A549 treated with DMSO at 1 μM for 4 hours (cell line): ENCODE results near the gene TLR6. TPM values are rescaled to one million over a fixed set of nuclear protein-coding genes. Genes with fewer than 3 reads are reported as not detected.

Source experiments
- total RNA-seq: library from RNA; stranded (reverse); fragments of 200-300 nt; extraction: Qiagen RNA extraction; gene quantifications from 5 replicates; pipeline ENCODE4 v1.2.3, GENCODE V29; 2022; ENCODE audit warnings: low read depth

The TLR6 gene, protein sequence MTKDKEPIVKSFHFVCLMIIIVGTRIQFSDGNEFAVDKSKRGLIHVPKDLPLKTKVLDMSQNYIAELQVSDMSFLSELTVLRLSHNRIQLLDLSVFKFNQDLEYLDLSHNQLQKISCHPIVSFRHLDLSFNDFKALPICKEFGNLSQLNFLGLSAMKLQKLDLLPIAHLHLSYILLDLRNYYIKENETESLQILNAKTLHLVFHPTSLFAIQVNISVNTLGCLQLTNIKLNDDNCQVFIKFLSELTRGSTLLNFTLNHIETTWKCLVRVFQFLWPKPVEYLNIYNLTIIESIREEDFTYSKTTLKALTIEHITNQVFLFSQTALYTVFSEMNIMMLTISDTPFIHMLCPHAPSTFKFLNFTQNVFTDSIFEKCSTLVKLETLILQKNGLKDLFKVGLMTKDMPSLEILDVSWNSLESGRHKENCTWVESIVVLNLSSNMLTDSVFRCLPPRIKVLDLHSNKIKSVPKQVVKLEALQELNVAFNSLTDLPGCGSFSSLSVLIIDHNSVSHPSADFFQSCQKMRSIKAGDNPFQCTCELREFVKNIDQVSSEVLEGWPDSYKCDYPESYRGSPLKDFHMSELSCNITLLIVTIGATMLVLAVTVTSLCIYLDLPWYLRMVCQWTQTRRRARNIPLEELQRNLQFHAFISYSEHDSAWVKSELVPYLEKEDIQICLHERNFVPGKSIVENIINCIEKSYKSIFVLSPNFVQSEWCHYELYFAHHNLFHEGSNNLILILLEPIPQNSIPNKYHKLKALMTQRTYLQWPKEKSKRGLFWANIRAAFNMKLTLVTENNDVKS
- total RNA-seq = 4.7 to 7.1 TPM (median 5.5 TPM) in 5 replicates

DNA sequence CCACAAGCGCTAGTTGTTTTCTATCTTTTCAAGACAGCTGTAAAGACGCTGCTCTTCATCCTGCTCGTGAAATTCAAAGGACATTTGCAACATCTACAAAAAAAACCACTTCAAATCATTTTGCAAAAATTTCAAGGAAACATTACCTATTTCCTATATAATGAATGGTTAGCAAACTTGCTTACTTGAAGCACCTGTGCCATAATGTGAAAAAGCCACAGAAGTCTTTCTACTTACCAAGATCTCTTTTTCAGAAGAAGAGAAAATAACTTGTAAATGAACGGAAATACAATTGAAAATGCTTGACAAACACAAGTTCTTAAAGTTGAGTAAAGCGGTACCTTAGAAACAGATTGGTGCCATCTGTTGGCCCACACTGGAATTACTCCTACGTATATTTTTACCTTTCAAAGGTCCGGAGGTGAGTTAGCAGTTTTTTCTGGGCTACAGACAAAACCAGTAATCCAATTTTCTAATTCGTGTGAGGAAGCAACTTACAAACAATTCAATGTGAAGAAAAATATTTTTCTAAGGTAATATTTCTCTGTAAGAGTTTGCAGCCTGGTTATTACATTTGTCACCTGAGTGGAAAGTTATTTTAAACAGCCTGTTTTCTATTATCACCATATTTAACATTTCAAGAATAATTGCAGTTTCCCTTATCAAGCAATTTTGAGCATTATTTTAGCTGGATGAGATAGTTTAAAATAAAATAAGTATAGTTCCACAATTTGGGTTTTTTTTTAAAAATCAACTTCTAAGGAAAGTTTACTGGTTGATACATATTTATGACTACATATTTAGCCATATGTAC is at the start of gene TLR6:
Gene TLR6 (minus strand): TSS at position 294 of the 814 bp plus-strand sequence. CDS start 27,344 bp downstream, outside the sequence.

DNA sequence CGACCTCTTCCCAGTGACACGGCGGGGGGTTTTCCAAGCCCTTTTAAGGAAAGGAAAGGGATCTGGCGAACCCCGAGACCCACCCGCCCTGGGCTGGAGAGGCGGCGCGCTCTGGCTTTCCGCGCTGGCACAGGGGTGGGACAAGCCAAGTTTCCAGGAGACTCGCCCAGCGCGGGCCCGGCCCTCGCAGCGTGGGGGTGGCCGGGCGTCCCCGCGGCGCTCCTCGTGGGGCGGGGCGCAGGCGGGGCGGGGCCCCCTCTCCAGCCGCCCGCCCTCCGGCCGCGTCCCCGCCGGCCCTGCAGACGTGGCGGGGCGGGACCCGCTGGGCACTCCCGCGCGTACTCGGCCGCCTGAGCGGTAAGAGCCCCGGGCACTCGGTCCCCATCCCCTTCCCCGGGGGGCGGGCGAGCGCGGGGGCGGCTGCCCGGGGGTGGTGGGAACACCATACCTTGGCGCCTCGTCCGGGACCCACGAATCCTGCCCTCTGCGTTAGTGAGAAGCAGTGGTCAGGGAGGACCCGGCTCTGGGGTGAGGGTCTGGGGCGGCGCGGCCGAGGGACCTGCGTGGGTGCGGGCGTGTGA is 11.0 kb upstream of the TLR6 start, which contains the start of gene FAM114A1:
Gene FAM114A1 (plus strand): TSS at position 329 of the 581 bp plus-strand sequence. CDS start 10,273 bp downstream, outside the sequence.

DNA sequence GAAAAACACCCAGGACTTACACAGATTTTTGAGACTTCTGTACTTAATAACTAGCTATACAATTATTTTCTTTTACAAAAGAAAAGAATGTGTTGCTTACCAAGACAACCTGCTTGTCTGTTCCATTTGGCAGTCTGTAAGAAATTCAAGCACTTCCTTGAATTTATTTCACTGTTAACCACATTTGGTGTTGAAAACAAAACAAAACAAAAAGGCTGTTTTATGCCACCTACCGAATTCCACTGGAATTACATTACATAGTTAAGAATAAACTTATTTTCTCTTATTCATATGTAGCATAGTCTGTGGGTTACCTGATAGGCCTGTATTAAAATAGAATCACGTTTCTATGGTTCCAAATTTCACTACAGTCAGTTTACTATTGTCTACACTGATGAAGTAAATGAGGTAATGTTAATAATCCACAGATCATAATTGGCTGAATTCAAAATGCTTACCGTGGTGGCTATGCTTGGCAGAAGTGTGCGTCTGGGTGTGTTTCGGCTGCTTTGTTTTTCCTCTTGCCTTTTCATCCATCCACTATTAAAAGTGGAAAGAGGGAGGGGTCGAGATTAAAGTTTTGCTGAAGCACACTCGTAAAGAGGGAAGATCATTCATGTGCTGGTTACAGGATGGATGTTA is 51.8 kb downstream of the TLR6 start, which contains the start of gene TLR1:
Gene TLR1 (minus strand): TSS at position 138 of the 642 bp plus-strand sequence. CDS start 5,960 bp downstream, outside the sequence.

DNA sequence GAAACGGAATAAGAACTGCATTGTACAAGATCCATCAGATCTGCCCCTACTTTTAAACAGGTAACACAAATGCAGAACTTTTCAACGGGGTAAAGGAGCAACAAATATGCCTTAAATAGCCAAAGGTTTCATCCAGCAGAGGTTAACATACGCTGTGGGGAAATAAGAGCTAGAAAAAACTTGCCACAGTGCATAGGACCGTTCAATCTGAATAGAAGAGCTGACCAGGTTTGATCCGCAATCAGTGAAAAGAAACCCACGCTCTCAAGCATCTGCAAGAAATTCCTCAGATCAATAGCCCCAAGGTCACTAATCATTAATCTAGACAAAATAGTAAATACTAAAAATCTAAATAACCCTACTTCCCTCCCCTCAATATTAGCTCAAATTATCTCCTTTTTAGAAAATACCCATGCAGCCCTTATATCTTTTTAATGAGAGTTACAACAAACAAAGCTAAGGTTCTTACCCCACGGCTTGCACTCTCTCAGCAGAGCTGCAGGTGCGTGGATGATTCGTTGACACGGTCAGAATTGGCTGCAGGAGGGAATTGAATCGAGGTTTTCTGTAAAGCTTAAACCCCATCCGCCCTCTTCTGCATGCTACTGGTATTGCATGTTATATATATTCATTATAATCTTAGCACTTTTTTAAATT is 74.0 kb downstream of the TLR6 start, which contains the start of gene TLR10:
Gene TLR10 (minus strand): TSS at position 539 of the 657 bp plus-strand sequence. CDS start 7,400 bp downstream, outside the sequence.

Other genes with a start within 250 kb of the TLR6 start
- gene KLF3, start 192.6 kb downstream of the TLR6 start, total RNA-seq = 11.0 to 13.9 TPM (median 12.6 TPM) in 5 replicates
- 0.05 TPM in 3 of 5 replicates, not detected in the others for gene TLR10, start 73.8 kb downstream of the TLR6 start, total RNA-seq
- 0.15 to 0.99 TPM (median 0.76 TPM) in 5 replicates for gene TLR1, start 52.0 kb downstream of the TLR6 start, total RNA-seq
- 23.9 to 41.6 TPM (median 38.2 TPM) in 5 replicates for gene FAM114A1, start 11.0 kb upstream of the TLR6 start, total RNA-seq
- gene TMEM156, start 175.6 kb upstream of the TLR6 start, total RNA-seq = 19.5 to 27.1 TPM (median 23.1 TPM) in 5 replicates
- 43.6 to 58.4 TPM (median 55.7 TPM) in 5 replicates for gene KLHL5, start 205.4 kb upstream of the TLR6 start, total RNA-seq